ENCODE results near the gene SHCBP1.
"Not testable (repeated sequence)": the region's sequence is repeated elsewhere in the genome, so short reads cannot be mapped to it uniquely, and the experiment has no call there.

Gene SHCBP1, protein sequence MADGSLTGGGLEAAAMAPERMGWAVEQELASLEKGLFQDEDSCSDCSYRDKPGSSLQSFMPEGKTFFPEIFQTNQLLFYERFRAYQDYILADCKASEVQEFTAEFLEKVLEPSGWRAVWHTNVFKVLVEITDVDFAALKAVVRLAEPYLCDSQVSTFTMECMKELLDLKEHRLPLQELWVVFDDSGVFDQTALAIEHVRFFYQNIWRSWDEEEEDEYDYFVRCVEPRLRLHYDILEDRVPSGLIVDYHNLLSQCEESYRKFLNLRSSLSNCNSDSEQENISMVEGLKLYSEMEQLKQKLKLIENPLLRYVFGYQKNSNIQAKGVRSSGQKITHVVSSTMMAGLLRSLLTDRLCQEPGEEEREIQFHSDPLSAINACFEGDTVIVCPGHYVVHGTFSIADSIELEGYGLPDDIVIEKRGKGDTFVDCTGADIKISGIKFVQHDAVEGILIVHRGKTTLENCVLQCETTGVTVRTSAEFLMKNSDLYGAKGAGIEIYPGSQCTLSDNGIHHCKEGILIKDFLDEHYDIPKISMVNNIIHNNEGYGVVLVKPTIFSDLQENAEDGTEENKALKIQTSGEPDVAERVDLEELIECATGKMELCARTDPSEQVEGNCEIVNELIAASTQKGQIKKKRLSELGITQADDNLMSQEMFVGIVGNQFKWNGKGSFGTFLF

DNA sequence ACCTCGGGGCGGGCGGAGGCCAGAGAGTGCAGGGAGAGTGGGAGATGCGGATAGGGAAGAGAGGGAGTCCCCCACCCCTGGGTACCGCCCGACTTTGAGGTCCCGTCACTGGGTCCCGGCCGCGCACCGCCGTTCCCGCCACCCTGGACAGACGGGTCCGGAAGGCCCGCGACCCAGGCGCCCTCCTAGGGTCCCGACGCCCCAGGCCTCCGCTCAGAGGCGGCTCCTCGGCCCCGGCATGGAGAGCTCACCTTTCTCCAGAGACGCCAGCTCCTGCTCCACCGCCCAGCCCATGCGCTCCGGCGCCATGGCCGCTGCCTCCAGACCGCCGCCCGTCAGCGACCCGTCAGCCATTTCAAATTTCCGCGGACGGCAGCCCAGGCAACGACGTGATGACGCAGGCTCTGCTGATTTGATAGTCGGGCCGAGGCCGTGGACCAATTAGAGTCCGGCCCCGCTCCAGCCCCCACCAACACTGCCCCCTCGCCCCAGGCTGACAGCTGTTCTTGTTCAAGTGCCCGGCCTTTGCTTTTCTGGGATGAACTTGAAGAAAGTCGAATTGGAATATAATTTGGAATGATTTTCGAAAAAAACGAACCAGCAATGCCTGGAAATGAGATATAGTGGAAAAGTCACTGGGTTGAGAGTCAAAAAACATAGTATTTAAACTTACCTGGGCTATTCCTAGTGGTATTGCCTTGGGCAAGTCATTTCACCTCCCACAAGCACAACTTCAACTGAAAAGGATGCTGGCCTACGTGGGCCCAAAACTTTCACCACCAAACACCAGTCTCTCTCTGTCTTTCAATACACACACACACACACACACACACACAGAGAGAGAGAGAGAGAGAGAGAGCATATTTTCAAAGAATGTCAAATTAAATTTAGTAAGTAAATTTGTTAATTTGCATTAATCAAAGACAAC lies at the start of gene SHCBP1:
Gene SHCBP1 (minus strand): TSS at position 374 of the 928 bp plus-strand sequence. CDS start 20 bp downstream, at position 354.
- DNase-seq, result peak in 5 of 6 experiments; percentile 8 to 25 (median 16)

DNA sequence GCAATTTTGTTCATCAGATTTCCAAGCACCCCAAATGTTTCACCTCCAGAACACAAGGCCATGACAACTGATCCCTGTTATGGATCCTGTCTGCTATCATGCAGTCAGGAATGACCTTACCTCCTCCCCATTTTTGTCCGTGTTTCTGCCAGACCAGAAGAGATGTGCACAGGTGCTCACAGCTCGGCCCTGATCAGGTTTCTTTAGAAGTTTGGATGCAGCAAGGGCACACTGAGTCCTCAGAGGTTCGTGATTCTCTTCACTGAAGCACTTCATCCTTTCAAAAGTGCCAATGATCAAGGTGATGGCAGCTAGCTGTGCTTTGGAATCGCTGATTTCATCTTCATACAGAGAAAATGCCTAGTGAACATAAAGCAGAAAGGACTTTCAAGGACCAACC lies 40.9 kb upstream of the SHCBP1 start:
- no peak for DNase-seq

DNA sequence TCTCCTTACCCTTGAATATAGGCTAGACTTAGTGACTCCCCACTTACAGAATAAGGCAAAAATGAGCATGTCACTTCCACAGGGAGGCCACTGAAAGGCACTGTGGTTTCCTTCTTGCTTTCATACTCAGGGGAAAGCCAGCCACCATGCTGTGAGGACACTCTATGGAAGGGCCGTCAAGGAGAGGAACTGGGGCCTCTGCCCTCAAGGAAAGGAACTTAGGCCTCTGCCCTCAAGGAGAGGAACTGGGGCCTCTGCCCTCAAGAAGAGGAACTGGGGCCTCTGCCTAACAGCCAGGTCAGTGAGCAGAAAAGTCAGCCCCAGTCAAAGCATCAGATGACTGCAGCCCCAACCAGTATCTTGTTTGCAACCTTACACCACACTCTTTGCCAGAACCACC lies 37.7 kb upstream of the SHCBP1 start:
- DNase-seq, result no peak

DNA sequence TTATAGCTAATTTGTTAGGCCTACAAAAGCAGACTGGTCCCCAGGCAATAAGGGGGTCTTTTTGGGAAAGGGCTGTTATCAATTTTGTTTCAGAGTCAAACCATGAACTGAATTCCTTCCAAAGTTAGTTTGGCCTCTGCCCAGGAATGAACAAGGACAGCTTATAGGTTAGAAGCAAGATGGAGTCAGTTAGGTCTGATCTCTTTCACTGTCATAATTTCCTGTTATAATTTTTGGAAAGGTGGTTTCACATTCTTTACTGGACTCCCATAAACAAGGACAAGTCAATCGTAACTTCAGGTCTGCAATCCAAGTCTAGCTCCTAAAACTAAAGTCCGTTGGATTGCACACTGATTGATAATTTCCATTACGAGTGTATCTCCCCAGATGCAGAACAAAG lies 30.1 kb upstream of the SHCBP1 start:
- no peak for DNase-seq

DNA sequence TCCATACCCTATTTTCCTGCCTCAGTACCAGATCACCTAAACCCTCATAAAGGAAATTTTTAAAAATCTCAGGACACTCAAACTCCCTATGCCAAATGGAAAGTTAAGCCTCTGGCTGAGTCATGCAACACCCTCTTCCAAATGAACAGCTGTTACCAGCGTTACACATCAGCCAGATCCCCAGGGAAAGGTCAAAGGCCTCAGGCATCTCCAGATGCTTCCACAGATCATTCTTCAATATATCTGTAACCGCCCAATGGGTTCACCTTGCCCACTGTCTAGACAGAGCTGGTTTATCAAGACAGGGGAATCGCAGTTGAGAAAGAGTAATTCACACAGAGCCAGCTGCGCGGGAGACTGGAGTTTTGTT lies 29.1 kb upstream of the SHCBP1 start:
- DNase-seq, result no peak

DNA sequence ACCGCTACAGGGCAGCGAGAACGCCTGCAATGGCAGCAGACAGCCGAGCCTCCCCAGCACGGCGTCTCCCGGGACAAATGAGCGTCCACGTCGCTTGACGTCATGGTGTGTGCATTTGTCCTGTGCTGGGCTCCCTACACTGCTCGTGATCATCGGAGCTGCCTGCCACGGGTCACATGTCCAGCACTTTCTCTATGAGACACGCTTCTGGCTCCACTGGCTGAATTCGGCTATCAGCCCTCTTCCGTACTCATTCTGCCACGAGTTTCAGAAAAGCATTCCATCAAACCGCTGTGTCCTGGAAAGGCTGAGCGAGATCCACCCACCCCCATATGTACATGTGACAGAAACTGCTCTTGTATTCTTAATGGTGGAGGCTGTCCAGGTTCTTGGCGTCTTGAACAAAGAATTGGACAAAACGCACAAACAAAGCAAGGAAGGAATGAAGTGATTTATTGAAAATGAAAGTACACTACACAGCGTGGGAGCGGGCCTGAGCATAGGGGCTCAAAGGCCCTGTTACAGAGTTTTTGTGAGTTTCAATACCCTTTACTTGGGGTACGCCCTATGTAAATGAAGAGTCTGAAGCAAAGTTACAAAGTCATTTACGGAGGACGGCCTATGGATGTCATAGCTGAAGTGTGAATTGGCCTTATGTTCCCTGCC lies 28.5 kb upstream of the SHCBP1 start:
- no peak for DNase-seq

DNA sequence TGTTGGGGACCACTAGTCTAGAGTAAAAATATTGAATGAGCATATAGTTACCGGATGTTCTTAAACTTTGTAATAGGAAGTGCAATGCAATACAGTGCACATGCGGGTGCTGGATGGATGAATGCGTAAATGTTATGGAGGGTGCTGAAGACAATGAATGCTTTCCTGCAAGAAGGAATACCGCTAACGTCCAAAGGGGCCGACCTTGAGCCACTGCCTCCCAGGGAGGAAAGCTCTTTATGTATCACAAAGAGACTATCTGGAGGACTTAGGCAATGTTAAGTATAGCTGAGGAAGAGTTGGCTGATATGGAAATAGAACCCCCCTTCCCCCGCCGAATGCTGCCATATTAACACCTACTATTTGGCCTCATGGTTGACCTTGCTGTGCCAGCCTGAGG lies 27.5 kb upstream of the SHCBP1 start:
- DNase-seq, result no peak

DNA sequence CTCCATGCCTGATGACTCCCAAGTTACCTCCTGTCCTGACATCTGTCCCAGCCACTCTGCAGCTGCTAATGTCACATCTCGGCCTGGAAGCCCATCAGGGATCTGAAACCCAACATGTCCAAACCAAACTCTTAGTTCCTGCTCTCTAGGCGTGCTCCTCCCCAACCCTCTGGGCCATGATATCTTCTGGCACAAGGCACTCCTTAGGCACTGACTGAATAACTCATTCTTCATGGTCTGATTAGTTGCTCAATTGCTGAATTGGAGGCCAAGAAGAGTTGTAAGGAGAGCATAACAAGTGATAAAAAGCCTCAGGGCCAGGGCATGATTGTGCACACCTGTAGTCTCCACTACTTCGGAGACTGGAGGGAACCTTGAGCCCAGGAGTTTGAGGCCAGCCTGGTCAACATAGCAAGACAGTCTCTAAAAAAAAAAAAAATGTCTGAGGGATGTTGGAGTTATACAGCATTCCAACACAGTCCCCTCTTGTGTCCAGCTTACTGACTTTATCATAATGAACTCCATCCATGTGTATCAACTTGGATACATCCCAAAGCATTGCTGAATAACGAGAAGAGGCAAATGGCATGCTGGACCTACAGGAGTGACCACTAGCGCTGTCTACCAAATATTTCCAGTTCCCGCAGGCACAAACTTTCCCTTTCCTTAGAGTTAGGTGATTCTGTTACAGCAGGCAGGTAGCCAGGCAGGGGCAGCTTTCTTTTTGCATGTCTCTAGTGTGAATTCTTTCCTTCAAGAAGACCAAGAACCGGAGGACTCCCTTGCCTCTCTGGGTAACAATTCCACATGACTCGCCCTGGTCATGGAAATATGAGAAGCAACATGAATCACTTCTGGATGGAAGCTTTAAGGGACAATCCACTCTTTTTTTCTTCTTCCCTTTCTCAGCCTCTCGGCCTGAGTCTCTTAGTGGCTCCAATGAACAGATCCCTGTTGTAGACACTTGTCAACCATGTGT lies 18.1 kb upstream of the SHCBP1 start:
- no peak for DNase-seq

DNA sequence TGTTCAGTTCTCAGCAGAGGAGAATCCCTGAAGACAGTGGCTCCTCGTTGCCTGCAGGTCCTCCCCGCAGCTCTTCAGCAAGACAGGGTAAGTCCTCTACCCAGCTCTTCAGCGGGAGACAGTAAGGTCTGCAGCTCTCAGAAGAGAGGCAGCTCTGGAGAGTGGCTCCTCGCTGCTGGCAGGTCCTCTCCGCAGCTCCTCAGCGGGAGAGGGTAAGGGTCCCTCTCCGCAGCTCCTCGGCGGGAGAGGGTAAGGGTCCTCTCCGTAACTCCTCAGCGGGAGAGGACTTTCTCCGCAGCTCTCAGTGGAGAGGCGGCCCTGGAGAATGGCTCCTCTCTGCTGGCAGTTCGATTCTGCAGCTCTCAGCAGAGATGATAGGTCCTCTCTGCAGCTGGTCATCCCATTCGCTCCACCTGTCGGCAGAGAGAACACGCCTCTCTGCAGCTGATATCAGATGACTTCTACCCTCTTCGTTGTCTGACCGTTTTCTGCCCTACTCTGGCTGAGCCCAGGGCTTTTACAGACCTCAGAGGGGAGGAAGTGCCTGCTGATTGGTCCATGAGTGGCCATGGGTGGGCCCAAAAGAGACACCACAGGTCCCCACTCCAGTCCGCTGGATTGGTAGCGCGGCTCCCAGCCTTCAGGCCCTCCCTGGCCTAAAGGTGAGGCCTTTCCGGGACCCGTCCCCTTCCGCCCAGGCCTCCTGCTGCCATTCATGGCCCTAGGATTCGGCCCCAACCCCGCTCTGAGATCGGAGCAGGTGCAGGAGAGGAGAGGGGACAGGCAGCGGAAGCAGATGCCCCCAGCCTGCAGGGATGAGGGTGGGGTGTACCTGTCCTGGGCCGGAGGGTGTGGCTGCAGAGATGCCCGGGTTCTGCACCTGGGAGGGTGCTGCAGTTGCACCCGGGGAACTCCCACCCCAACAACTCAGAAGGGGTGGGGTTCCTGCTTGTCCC lies 11.9 kb upstream of the SHCBP1 start:
- no peak for DNase-seq

DNA sequence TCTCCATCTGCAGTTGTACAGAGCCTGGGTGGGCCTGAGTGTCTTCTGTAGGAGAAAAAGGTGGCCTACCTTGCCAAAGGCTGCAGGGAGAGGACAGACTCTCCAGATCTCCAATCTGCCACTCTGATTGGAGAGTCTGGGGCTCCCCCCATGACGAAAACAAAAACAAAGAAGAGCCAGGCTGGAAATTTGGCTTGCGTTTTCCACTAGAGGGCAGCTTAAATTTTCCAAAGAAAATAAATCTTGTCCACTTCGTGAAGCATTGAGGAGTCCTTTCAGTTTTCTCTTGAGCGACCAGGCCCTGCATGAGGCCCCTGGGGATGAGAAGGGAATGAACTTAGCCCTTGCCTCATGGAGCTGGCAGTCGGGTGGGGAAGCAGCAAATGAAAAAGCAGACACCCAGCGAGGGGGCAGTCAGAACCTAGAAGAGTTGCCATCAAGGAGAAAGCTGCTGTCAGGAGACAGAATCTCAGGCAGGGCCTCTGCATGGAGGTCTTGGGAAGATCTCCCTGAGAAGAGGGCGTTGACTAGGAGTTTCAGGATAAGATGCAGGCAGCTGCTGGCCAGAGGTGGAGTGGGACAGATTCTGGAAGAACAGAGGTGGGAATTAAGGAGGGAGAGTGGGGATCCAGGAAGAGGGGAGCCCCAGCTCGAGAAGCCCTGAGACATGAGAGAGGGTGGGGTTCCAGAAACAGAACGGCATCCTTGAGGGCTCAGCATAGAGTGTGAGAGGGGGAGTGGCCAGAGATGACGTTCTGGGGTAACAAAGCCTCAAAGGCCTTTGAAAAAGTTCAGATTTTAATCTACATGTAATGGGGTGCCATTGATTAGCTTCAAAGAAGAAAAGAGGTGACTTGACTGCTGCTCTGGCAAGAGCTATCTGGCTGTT lies 8.4 kb upstream of the SHCBP1 start:
- DNase-seq, result no peak

DNA sequence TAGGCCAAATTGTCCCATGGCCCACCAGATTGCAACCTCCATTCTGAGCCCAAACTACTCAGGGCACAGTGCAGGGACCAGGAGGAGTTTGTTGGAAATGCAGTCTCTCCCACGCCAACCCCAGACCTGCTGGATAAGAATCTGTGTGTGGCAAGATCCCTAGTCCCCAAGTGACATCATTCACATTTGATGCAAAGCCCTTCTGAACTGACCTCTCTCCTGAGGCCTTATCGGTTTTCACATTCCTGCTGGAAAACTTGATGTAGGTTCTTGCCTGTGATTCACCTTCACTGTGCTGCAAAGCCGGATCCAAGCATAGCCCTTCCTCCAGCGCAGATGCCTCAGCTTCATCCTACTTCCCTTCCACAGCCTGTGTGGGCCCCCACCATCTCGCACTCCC lies 6.6 kb upstream of the SHCBP1 start:
- no peak for DNase-seq

DNA sequence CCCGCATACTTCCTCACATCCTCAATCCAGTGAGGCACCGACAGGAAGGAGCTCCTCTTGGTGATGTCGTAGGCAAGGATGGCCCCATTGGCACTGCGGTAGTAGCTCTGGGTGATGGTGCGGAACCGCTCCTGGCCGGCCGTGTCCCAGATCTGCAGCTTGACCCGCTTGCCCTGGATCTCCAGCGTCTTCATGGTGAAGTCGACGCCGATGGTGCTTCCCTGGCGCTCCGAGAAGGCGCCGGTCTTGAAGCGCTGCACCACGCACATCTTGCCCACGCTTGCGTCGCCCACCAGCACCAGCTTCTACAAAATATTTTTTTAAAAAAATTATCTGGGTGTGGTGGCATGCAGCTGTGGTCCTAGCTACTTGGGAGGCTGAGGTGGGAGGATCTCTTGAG lies 5.5 kb upstream of the SHCBP1 start:
- DNase-seq, result not testable (repeated sequence)

DNA sequence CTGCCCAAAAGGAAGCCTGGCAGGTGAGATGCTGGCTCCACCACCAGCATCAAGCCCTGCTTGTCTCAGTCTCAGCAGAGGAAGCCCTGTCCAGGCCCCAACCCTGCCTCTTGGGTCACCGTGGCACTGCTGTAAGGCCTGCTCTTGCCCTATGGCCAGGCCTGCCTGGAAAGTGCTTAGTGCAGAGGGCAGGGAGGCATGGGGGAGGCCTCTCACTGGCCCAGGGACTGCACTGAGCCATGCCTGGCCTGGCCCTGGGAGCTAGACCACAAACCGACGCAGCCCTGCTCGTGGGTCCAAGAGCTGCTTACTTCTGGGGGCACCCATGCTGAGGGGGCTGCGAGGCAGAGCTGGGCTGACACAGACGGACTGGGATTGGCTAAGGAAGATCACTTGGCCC lies 3.7 kb upstream of the SHCBP1 start:
- not testable (repeated sequence) for DNase-seq

DNA sequence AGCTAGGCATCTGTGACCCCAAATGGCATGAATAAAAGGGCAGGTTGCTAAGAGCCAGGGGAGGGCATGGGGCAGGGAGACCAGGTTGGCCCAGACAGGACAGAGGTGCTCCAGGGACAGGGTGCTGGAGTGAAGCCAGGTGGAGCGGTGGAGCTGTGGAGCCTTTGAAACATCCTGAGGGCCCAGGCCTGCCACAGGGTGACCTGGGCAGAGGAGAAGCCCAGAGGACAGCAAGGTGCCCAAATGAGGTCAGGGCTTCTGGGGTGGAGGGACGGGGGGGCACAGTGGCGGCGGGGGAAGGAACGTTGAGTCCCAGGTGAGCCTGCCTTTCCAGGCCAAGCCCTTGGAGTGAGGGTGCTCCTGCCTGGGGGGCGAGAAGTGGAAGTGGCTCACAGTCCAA lies 2.5 kb upstream of the SHCBP1 start:
- DNase-seq, result not testable (repeated sequence)

DNA sequence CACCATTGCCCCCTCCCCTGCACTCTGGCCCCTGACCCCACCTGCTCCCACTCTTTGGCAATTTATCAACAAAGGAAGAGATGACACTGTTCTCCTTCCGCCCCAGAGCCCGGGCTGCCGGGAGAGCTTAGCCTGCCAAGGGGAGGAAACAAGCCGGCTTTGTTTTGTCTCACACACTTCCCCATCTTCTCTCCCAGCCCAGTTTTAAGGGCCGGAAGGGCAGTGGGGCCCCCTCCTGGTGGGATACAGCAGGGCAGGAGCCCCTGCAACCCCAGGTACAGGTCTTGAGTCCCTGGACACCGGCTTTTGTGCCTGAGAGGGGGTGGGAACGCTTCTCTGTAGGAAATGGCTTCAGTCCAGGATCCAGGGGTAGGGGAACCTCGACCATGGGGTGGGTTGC lies 2.1 kb upstream of the SHCBP1 start:
- not testable (repeated sequence) for DNase-seq

DNA sequence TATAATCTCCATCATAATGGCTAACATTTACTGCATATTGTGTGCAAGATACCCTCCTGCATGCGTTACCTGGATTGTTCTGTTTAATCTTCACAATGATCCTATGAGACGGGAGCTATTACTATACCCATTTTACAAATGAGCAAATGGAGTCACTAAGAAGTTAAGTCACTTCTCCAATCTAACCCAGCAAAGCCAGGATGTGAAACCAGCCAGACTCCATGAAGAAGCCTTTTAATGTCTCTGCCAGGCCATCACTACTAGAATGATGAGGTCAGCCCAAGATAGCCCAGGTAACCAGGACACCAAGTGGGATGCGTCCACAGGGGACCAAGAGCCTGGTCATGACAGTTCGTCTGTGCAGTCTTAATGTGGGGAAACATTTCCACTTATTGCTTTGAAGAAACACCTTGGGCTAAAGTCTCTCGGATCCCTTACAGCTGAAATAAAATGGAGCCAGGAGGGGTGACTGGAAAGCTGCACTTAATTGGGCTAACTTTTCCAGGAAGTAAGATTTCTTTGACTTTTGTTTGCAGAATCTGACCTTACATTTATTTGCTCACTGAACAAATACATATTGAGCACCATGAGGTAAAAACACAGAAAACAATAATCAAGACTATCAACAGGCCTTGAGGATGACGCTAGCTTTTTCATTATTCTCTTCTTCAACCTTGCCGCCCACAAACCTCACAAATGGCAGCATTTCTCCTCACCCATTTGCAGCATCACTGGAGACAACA lies 926 bp upstream of the SHCBP1 start:
- no peak for DNase-seq

DNA sequence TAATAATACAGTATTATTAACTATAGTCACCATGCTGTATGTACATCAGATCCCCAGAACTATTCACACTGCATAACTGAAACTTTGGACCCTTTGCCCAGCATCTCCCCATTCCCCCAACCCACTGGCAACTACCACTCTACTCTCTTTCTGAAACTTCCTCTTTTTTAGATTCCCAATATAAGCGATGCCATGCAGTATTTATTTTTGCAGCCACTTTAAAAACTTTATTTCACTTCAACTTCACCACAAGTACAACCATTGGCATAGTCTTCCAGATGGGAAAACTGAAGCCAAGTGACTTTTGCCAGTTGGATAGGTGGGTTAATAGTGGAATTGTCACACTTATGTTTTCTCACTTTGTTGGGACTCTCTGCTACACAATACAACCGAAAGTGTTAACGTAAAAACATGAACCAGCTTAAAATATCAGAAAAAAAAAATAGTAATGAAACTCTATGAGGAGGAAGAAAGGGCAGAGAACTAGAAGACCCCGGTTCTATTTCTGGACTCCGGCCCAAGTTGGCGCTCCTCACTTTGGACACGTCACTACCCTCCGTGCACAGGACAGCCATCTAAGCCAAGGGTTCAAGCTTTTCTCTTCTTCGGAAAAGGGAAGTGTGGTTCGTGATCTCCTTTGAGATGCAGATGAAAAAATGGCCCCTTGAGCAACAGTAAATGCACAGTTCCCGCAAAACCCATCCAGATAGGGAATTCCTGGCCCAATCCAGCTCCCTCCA lies 743 bp downstream of the SHCBP1 start:
- no peak for DNase-seq

DNA sequence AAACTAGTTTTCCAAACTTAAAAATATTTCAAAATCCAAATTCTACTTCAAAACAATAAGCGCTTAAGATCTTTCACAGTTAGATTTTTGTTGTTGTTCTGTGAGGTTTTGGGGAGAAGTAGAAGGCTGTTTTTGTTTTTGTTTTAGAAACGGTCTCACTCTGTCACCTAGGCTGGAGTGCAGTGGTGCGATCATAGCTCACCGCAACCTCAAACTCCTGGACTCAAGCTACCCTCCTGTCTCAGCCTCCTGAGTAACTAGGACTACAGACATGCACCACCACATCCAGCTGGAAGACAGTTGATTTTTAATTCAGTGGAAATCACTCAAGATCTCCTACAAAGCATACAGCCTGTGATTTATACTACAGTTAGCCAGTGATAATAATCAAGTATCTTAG lies 2.7 kb downstream of the SHCBP1 start:
- DNase-seq, result no peak

All from stimulated activated naive CD4-positive, alpha-beta T cell (primary cell).